Upper lobe of left lung (tissue), 4 donors: ENCODE results near the gene DEXI.

Experiments used
- EP300 ChIP-seq, 4 donors: sonication (generic); formaldehyde crosslinking; IDR thresholded peaks; one replicate each; pipeline ENCODE4 v1.5.1; 2017; ENCODE audit warnings: antibody characterized with exemption in 4 of 4, control low read depth in 2 of 4
- POLR2A ChIP-seq, 4 donors: fragments of 450-650 bp; IDR thresholded peaks; one replicate each; pipeline ENCODE4 v1.5.1; 2016 to 2017; ENCODE audit warnings: antibody characterized with exemption in 4 of 4, mild to moderate bottlenecking in 2 of 4
- TF ChIP-seq, protein P1 (sequence below), 6 experiments: fragments of 450-650 bp in 4 of 6; fragments of 200-600 bp in 2 of 6; sonication (generic) in 2 of 6; IDR thresholded peaks; one replicate each; pipeline ENCODE4 v1.5.1; 2016 to 2019; ENCODE audit warnings: antibody characterized with exemption in 6 of 6

- TF ChIP-seq EP300 (IDR thresholded peaks at IDR 0.05) (no peak), POLR2A (IDR thresholded peaks at IDR 0.05) (no peak)
- TF ChIP-seq, protein P1, sequence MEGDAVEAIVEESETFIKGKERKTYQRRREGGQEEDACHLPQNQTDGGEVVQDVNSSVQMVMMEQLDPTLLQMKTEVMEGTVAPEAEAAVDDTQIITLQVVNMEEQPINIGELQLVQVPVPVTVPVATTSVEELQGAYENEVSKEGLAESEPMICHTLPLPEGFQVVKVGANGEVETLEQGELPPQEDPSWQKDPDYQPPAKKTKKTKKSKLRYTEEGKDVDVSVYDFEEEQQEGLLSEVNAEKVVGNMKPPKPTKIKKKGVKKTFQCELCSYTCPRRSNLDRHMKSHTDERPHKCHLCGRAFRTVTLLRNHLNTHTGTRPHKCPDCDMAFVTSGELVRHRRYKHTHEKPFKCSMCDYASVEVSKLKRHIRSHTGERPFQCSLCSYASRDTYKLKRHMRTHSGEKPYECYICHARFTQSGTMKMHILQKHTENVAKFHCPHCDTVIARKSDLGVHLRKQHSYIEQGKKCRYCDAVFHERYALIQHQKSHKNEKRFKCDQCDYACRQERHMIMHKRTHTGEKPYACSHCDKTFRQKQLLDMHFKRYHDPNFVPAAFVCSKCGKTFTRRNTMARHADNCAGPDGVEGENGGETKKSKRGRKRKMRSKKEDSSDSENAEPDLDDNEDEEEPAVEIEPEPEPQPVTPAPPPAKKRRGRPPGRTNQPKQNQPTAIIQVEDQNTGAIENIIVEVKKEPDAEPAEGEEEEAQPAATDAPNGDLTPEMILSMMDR (IDR thresholded peaks at IDR 0.05): no peak
Measured at GRCh38 chr16:10888320-10888937, 53.8 kb downstream of the DEXI start.
